Measurements from ENCODE around the gene PDZD4. TPM values are rescaled to one million over a fixed set of nuclear protein-coding genes. Genes with fewer than 3 reads are reported as not detected.

The PDZD4 gene
- total and polyA plus RNA-seq, 4 donors, result 49.2 to 243 (median 142) TPM

DNA sequence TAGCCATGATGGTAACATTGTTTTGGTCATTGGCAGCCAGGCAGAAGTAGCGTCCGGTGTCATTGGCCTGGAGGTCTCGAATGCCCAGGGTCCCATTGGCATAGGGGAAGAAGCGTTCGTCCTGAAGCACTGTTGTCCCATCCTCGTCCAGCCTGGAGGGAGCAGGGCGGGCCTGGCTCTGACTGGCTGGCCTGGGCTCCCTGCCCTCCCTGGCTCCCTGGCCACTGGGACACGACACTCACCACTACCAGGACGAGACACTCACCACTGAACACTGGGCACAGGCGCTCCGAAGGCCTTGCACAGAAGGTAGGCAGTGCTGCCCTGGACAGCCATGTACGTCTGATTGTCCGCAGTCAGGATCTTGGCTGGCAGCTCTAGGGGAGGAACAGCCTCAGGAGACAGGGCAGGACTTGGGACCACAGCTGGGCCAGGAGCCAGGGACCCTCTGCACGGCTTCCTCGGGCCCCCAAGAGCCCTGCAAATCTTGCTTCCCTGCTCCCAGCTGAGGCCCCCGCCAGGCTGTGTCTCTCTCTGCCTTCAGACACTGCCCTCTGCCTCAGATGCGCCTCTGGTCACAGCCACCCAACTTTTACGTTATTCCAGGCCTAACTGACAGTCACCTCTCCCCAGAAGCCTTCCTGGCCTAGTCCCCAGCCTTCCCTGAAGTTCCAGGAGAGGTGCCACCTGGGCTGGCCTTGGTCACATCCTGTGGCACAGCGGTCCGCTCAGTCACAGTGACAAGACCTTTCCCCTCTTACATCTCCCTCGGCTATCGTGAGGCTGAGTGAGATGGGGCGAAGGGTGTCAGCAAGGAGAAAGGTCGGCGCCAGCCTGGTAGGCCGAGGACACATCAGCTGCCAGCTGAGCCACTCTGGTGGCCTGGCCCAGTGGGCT is 38.5 kb upstream of the PDZD4 start:
- Histone ChIP-seq H3K4me3 (ENCODE audit: low read depth, low read length) (no peak overlapping the region), H3K27ac (ENCODE audit: low read depth, low read length) (no peak overlapping the region), H3K9me3 (ENCODE audit: control insufficient read depth, insufficient read depth, low read length) (no peaks in the 10 kb centered on the region), H3K36me3 (ENCODE audit: control insufficient read depth, insufficient read depth, low read length) (peaks cover 74% of the 10 kb centered on the region), H3K27me3 (ENCODE audit: control insufficient read depth, insufficient read depth, low read length) (no peaks in the 10 kb centered on the region), H3K4me1 (ENCODE audit: control insufficient read depth, insufficient read depth, low read length) (peaks cover 13% of the 10 kb centered on the region)
- WGBS (ENCODE audit: insufficient coverage), result 80% methylated on average over 23 of the region's 26 CpGs
- no peak for DNase-seq (ENCODE audit: low read depth in 4 of 6, low spot score in 6 of 6)

DNA sequence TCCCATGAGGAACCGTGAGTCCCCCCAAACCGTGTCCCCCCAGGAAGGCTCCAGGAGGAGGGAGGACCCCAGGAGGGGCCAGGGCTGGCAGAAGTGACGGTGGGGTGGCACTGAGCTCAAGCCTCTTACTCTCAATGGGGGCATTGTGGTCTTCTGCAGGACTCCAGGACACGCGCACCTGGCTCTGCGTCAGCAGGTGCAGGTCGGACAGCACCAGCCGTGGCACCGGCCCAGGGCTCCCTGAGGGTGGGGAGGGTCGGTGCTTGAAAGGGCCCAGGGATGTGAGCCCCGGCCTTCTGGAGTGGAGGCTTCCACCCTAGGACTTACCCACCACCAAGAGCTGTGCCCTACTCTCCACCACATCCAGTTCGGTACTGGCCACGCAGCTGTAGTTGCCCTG is 37.3 kb upstream of the PDZD4 start:
- Histone ChIP-seq H3K4me1 (ENCODE audit: control insufficient read depth, insufficient read depth, low read length) (peaks cover 9% of the 10 kb centered on the region), H3K36me3 (ENCODE audit: control insufficient read depth, insufficient read depth, low read length) (peaks cover 84% of the 10 kb centered on the region), H3K27me3 (ENCODE audit: control insufficient read depth, insufficient read depth, low read length) (no peaks in the 10 kb centered on the region), H3K27ac (ENCODE audit: low read depth, low read length) (no peak overlapping the region), H3K4me3 (ENCODE audit: low read depth, low read length) (no peak overlapping the region), H3K9me3 (ENCODE audit: control insufficient read depth, insufficient read depth, low read length) (no peaks in the 10 kb centered on the region)
- no peak for DNase-seq (ENCODE audit: low read depth in 4 of 6, low spot score in 6 of 6)
- 90% methylated on average over 12 of the region's 13 CpGs for WGBS (ENCODE audit: insufficient coverage)

DNA sequence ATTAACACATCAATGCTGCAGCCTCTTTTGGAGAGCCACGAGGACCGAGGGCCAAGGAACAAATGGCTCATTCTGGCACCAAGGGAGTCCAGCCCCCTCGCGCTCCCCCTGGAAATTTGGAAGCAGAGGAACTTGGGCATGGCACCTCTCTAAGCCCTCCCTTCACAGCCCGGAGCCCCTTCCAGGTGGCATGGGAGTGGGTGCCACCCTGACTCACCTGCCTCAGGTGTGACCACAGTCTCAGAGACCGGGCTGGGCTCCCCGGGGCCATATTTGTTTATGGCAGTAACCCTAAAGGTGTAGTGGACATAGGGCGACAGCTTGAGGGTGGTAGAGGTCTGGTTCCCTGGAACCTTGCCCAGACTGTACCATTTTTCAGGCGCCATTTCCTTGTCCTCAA is 36.8 kb upstream of the PDZD4 start:
- Histone ChIP-seq H3K27ac (ENCODE audit: low read depth, low read length) (no peak overlapping the region), H3K4me3 (ENCODE audit: low read depth, low read length) (no peak overlapping the region), H3K36me3 (ENCODE audit: control insufficient read depth, insufficient read depth, low read length) (peaks cover 83% of the 10 kb centered on the region), H3K9me3 (ENCODE audit: control insufficient read depth, insufficient read depth, low read length) (no peaks in the 10 kb centered on the region), H3K27me3 (ENCODE audit: control insufficient read depth, insufficient read depth, low read length) (no peaks in the 10 kb centered on the region), H3K4me1 (ENCODE audit: control insufficient read depth, insufficient read depth, low read length) (peaks cover 6% of the 10 kb centered on the region)
- 76% methylated on average over 7 of the region's 9 CpGs for WGBS (ENCODE audit: insufficient coverage)
- no peak for DNase-seq (ENCODE audit: low read depth in 4 of 6, low spot score in 6 of 6)

DNA sequence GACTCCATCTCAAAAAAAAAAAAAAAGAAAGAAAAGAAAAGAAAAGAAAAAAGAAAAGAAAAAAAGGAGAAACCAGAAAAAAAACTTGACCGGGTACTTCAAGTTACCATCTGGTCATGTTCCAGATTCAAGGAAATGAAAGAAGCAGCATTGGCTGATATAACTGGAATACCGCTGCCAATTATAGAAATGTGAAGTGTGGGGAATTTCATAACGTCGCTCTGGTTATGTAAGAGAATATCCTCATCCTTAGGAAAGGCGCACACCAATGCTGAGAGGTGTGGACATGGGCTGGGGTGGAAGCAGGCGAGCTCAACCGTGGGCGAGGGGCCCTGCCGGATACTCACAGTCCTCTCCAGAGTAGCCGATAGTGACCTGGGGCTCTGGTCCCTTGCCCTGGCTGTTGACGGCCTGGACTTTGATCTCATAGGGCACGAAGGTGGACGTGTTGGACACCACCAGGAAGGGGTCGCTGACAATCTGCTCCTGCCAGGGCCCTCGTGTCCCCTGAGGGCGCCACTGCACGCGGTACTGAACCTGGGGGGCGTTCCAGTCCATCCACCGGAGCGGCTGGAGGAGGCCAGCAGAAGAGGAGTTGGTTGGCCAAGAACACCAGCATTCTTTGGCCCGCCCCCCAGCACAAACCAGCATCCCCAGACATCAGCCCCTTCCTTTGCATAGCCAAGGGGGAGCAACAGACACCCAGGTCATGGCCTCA is 36.1 kb upstream of the PDZD4 start:
- Histone ChIP-seq H3K4me3 (ENCODE audit: low read depth, low read length) (no peak overlapping the region), H3K4me1 (ENCODE audit: control insufficient read depth, insufficient read depth, low read length) (peaks cover 3% of the 10 kb centered on the region), H3K27ac (ENCODE audit: low read depth, low read length) (no peak overlapping the region), H3K9me3 (ENCODE audit: control insufficient read depth, insufficient read depth, low read length) (no peaks in the 10 kb centered on the region), H3K36me3 (ENCODE audit: control insufficient read depth, insufficient read depth, low read length) (peaks cover 84% of the 10 kb centered on the region), H3K27me3 (ENCODE audit: control insufficient read depth, insufficient read depth, low read length) (no peaks in the 10 kb centered on the region)
- DNase-seq (ENCODE audit: low read depth in 4 of 6, low spot score in 6 of 6), result no peak
- 86% methylated on average over 20 of the region's 22 CpGs for WGBS (ENCODE audit: insufficient coverage)

DNA sequence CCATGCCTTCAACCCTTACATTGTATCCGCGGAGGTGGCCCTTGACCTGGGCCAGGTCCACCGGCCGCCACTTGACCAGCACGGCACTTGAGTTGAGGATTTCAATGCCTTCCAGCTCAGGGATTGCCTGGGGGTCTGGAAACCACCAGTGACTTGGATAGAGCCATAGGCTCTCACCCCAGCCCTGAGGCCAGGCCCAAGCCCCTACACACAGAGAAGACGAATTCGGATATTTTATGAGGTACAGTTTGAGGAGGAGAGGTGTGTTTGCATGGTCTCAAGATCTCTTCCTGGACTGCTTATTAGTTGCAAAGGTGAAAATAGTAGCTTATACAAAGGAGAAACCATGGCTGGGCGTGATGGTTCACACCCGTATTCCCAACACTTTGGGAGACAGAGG is 35.3 kb upstream of the PDZD4 start:
- peaks cover 3% of the 10 kb centered on the region for H3K4me1 ChIP-seq (ENCODE audit: control insufficient read depth, insufficient read depth, low read length)
- WGBS (ENCODE audit: insufficient coverage), result 78% methylated on average over 3 of the region's 9 CpGs
- no peaks in the 10 kb centered on the region for H3K27me3 ChIP-seq (ENCODE audit: control insufficient read depth, insufficient read depth, low read length)
- H3K4me3 ChIP-seq (ENCODE audit: low read depth, low read length), result no peak overlapping the region
- DNase-seq (ENCODE audit: low read depth in 4 of 6, low spot score in 6 of 6), result no peak
- H3K9me3 ChIP-seq (ENCODE audit: control insufficient read depth, insufficient read depth, low read length), result no peaks in the 10 kb centered on the region
- H3K36me3 ChIP-seq (ENCODE audit: control insufficient read depth, insufficient read depth, low read length), result peaks cover 84% of the 10 kb centered on the region
- H3K27ac ChIP-seq (ENCODE audit: low read depth, low read length), result no peak overlapping the region

DNA sequence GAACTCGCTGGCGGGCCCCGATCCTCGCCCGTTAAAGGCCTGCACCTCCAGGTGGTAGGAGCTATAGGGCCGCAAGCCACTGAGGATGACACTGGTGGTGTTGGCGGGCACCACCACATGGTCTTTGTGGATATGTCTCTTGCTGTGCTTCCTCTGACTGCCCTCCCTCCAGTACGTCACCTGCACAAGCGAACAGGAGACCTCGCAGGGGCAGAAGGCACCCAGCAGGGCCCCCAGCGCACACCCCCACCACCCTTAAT is 34.9 kb upstream of the PDZD4 start:
- Histone ChIP-seq H3K36me3 (ENCODE audit: control insufficient read depth, insufficient read depth, low read length) (peaks cover 81% of the 10 kb centered on the region), H3K27ac (ENCODE audit: low read depth, low read length) (no peak overlapping the region), H3K4me3 (ENCODE audit: low read depth, low read length) (no peak overlapping the region), H3K27me3 (ENCODE audit: control insufficient read depth, insufficient read depth, low read length) (no peaks in the 10 kb centered on the region), H3K4me1 (ENCODE audit: control insufficient read depth, insufficient read depth, low read length) (peaks cover 3% of the 10 kb centered on the region), H3K9me3 (ENCODE audit: control insufficient read depth, insufficient read depth, low read length) (no peaks in the 10 kb centered on the region)
- 92% methylated on average over 10 of the region's 11 CpGs for WGBS (ENCODE audit: insufficient coverage)
- DNase-seq (ENCODE audit: low read depth in 4 of 6, low spot score in 6 of 6), result no peak

DNA sequence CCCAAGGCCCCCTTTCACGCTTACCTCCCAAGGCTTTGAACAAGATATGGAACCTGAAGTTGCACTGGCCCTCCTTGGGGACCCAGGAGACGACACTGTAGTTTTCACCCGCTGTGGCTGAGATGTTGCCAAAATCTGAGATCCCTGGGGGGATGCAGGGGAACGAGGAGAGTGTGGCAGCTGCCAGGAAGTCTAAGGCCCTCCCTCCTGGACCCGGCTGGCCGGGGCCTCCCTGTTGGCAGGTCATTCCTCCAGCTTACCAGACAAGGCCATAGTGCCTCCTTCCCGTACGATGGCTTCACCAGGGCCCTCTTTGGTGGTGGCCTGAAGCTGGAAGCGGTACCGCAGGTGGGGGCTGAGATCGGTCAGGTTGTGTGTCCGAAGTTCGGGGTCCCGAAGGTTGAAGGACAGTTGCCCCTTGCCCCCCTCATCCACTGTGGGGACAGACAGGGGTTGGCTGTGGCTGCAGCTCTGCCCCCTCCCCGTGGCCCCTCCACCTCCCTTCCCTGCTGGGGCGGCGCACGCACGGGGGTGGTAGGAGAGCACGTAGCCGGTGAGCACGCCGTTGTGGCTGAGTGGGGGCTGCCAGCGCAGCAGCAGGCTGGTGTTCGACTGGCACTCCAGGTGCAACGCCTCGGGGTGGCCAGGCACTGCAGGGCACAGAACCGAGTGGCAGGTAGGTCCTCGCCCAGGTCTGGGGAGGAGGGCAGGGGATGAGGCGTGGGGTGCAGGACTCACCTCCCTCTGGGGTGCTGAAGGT is 34.4 kb upstream of the PDZD4 start:
- no peaks in the 10 kb centered on the region for H3K9me3 ChIP-seq (ENCODE audit: control insufficient read depth, insufficient read depth, low read length)
- no peak overlapping the region for H3K27ac ChIP-seq (ENCODE audit: low read depth, low read length)
- WGBS (ENCODE audit: insufficient coverage), result 81% methylated on average over 29 of the region's 30 CpGs
- H3K4me3 ChIP-seq (ENCODE audit: low read depth, low read length), result no peak overlapping the region
- peaks cover 3% of the 10 kb centered on the region for H3K4me1 ChIP-seq (ENCODE audit: control insufficient read depth, insufficient read depth, low read length)
- H3K36me3 ChIP-seq (ENCODE audit: control insufficient read depth, insufficient read depth, low read length), result peaks cover 76% of the 10 kb centered on the region
- DNase-seq (ENCODE audit: low read depth in 4 of 6, low spot score in 6 of 6), result no peak
- H3K27me3 ChIP-seq (ENCODE audit: control insufficient read depth, insufficient read depth, low read length), result no peaks in the 10 kb centered on the region

DNA sequence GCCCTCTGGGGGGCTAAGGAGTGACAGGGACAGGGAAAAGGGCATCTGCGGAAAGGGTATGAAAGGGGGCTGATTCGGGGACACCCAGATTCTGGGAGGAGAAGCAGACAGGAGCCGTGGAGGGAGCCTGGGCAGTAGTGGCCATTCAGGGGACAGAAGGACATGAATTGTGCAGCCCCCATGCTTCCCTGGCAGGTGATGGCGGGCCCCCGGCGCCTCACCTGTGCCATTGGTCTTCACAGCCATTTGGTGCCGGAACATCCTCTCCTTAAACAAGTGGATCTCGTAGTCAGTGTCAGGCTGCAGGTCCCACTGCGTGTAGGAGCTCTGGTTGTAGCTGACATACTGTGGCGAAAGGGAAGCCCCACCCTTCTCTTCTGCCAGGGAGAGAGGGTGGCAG is 33.8 kb upstream of the PDZD4 start:
- Histone ChIP-seq H3K27me3 (ENCODE audit: control insufficient read depth, insufficient read depth, low read length) (no peaks in the 10 kb centered on the region), H3K27ac (ENCODE audit: low read depth, low read length) (no peak overlapping the region), H3K4me1 (ENCODE audit: control insufficient read depth, insufficient read depth, low read length) (peaks cover 3% of the 10 kb centered on the region), H3K4me3 (ENCODE audit: low read depth, low read length) (no peak overlapping the region), H3K36me3 (ENCODE audit: control insufficient read depth, insufficient read depth, low read length) (peaks cover 70% of the 10 kb centered on the region), H3K9me3 (ENCODE audit: control insufficient read depth, insufficient read depth, low read length) (no peaks in the 10 kb centered on the region)
- DNase-seq (ENCODE audit: low read depth in 4 of 6, low spot score in 6 of 6), result no peak
- WGBS (ENCODE audit: insufficient coverage), result 81% methylated on average over 5 of the region's 10 CpGs

DNA sequence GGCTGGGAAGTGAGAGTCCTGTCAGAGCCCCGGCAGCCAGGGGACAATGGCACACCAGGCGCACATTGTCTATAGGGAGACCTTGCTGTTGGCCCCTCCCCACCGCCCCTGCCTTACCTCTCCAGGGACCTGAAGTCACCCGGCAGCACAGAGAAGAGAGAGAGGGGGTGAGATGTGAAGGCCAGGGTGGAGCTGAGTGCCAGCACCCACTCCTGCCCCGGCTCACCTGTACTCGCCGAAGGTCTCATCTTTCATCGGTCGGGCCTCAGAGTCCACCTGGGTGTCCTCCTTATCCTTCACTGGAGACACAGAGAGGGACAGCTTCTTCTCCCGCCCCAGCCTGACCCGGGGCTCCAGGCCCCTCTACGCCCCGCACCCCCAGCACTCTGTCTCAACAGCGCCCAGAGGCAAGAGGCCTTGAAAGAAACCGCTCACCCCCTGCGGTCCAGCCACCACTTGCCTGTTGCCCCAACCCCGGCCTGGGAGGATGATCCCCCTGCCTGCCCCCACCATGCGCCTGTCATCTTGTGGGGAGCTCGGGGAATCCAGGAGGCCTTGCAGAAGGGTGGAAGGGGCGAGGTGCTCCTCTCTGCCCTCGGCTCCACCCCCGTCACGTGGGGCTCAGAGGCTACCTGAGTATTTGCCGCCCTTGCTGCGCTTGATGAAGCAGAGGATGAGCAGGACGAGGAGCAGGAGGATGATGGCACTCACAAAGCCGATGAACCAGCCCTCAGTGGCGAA is 33.1 kb upstream of the PDZD4 start:
- no peak for DNase-seq (ENCODE audit: low read depth in 4 of 6, low spot score in 6 of 6)
- 61% methylated on average over 25 of the region's 28 CpGs for WGBS (ENCODE audit: insufficient coverage)

More for the DNA sequence above, 33.1 kb upstream of the PDZD4 start:
- Histone ChIP-seq H3K4me3 (ENCODE audit: low read depth, low read length) (no peak overlapping the region), H3K27ac (ENCODE audit: low read depth, low read length) (no peak overlapping the region), H3K36me3 (ENCODE audit: control insufficient read depth, insufficient read depth, low read length) (peaks cover 63% of the 10 kb centered on the region), H3K27me3 (ENCODE audit: control insufficient read depth, insufficient read depth, low read length) (no peaks in the 10 kb centered on the region), H3K9me3 (ENCODE audit: control insufficient read depth, insufficient read depth, low read length) (no peaks in the 10 kb centered on the region), H3K4me1 (ENCODE audit: control insufficient read depth, insufficient read depth, low read length) (peaks cover 3% of the 10 kb centered on the region)

All from spinal cord (tissue), 10 donors.